CD4-positive, alpha-beta T cell treated with Interleukin-15 for 4 hours (primary cell): ENCODE data around the gene GKN2.

Experiments
- DNase-seq: peaks from one replicate; pipeline ENCODE4 v3.0.0-alpha.2; 2020; ENCODE audit warnings: low spot score

GKN2 gene, protein sequence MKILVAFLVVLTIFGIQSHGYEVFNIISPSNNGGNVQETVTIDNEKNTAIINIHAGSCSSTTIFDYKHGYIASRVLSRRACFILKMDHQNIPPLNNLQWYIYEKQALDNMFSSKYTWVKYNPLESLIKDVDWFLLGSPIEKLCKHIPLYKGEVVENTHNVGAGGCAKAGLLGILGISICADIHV

DNA sequence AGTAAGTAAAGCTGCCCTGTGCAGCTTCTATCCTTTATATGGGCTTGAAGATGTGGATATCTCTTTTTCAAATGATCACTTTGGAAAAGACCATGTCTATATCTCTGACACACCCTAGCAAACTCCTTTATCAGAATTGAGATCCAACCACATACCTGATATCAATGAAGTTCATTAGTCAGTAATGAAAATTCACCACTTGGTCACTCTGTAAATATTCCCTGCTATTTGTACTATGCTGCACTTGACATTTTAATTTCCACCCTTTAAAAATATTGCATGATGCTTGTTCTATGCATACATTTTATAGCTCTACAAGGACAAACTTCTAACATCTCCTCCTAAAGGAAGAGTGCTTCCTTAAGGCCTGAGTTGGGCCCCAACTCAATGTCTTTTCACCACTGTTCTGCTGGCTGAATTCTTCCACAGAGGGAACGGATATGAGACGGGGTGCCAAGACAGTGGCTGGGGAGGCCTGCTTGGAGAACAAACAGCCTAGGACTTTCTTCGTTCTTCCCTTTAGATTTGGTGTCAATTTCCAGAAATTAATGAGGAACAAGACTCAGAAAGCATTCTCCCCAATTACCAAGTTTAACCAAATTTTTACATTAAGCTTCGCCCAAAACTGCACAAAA lies at the start of gene GKN2:
GKN2 (minus strand) TSS at position 7 of the 635 bp plus-strand sequence. CDS start 32 bp downstream, outside the sequence.
- no peak for DNase-seq

DNA sequence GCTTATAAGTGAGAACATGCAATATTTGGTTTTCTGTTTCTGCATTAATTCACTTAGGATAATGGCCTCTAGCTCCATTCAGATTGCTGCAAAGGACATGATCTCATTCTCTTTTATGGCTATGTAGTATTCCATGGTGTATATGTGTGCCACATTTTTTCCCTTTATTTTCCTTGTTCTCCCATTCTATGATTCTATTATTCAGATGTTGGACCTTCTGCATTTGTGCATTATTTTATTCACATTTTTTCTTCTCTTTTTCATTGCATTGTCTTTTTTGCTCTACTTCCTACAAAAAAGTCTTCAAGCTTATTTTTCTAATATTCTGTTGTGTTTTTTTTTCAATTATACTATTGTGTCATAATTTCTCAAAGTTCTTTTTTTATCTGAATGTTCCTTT lies 49.2 kb upstream of the GKN2 start:
- no peak for DNase-seq

DNA sequence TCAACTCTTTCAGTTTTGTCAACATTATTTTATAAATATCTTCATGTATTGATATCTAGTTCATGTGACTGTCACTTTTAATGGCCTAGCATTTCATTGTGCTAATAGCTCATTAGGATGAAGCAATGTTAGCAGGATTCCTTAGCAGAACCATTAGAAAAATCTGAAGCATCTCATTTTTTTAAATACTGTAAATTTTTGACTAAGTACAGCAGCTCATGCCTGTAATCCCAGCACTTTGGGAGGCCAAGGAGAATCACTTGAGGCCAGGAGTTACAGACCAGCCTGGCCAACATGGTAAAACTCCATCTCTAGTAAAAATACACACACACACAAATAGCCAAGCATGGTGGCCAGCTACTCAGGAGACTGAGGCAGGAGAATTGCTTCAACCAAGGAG lies 44.7 kb upstream of the GKN2 start:
- DNase-seq = no peak

DNA sequence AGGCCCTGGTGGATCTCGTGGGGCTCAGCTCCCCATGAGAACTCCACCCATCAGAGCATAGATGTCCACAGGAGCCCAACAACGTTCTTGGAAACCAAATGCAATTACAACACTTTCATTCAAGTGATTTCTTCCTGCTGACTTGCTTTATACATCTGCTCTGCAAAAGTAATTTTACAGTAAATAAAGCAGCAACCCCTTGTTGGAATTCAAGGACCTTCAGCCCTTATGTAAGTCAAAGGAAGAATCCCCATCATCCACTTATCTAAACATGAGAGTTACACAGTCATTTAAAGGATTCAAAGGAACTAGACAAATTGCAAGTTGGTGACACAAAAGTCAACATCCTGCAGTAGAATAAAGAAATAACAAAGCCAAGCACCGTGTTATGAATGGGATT lies 43.2 kb upstream of the GKN2 start:
- no peak for DNase-seq

DNA sequence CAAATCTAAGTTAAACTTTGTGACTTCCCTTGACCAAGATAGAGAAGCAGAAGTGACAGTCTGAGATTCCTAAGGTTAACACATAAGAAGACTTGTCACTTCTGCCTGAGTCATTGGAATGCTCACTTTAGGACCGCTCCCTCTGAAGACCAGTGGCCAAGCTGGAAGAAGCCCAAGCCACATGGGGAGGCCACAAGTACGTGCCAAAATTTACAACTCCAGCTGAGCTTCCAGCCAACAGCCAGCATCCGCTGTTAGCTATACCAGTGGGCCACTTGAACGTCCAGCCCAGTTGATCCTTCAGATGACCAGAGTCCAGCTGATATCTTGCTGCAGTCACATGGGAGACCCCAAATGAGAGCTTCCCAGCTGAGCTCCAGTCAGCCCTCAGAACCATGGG lies 42.2 kb upstream of the GKN2 start:
- no peak for DNase-seq

DNA sequence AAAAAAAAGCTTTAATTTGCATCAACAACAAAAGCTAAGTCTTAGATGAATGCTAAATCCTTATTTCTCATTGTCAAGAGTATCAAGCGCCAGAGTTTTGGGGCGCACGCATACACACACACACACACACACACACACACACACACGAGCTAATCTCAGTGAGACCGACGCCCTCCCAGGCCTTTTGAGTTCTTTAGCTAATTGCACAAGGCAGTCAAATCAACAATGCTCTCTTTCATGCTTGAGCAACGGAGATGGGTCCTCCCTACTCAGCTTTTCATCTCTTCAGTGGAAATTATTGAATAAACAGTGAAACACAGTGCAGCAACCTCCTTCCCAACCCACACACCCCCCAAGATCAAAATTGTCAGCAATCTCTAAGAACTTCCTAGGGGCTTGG lies 41.0 kb upstream of the GKN2 start:
- DNase-seq = no peak

DNA sequence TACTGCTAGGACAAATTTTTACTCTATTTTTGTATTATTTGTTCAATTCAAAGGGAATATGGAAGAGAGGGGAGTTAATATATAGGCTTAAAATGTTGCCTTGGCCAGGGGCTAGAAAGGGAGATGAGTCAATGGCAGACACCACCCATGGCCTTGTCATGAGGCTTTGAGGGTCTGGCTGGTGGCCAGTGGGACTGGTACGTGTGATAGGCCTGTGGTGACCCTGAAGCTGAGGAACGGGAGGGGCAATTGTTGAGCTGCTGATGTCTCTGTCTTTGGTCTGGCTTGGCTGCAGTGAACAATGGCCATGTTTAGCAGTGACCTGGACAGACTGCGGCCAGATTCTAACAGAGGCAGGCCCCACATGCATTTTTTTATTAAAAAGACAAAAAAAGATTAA lies 40.2 kb upstream of the GKN2 start:
- DNase-seq = no peak

DNA sequence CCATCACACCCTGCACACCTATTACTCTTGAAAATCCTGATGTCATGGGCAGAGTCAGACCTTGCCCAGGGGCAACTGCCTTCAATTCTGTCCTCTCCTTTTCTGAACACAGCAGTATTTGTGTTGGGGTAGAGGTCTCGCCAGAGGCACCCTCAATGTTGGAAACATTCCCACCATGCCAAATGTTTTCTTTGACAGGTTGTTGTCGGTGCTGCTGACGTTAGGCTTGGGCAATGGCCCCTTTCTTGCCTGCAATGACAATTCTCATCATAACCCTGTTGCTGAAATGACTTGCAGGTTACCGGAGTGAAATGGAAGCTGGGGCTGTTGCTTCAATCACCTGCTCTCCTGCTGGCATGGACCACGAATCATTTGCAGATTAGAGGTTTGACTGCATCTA lies 39.6 kb upstream of the GKN2 start:
- no peak for DNase-seq

DNA sequence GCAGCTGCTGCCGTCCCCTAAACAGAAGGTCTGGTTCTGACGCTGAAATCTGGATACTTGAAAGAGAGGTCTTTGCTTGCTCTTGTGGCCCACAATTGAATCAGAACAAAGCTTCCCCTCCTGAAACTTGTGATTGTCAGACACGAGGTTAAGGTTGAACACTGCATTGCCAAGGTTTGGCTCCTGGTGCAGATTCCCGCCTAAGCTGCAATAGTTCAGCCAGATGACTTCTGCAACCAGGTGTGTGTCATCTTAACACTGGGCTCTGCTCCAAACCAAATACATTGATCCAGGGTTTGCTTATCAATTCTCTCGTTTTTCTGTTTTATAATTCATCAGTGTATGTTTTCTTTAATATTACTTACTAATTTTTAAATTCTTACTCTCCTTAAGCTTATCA lies 36.3 kb upstream of the GKN2 start:
- no peak for DNase-seq

DNA sequence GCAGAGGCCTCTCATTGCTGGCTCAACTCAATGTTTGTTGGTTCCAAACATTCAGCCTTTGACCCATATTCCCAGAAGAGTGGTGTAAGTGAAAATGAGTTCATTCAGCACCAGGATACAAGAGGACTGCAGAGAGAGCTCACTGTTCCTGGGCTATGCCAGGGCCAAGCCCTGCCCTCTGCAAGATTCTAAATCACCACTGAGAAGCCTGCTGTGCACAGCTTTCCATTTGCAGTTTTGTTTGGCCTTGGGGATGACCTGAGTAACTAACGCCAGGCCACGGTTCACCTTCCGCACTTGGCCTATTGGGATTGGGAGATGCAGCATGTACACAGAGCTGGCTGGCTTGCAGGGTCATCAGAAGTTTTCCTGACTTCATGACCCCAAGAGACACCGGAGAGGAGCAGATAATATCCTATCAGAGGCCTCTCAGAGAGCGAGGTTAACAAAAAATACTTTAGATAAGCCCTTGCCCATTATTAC lies 34.4 kb upstream of the GKN2 start:
- no peak for DNase-seq

DNA sequence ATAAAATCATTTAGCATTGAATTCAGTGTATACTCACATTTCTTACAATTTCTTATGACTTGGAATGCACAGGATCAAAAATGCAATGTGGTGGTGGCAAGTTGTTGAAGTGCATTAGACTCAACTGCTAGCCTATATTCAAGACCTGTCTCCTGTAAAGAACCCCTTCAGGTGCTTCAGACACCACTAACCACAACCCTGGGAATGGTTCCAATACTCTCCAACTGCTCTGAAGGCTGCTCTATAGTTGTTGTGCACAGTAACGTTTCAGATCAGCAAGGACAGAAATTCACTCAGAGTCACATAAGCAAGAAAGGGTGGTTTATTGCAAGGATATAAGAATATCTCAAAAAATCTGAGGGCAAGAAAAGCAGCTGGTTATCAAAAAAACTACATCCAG lies 28.3 kb upstream of the GKN2 start:
- no peak for DNase-seq

DNA sequence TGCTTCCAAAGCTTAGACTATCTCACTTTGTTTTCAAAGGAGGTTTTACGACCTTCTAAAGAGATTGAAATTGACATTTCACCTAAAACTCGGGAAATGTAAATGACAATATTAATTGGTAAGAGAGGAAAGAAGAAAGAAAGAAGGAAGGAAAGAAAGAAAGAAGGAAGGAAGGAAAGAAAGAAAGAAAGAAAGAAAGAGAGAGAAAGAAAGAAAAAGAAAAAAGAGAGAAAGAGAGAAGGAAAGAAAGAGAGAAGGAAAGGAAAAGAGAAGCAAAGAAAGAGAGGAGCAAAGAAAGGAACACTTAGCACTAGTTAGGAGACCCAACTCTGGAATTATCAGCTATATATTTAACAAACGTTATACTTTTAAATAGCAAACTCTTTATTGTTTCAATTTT lies 25.4 kb upstream of the GKN2 start:
- DNase-seq = no peak

DNA sequence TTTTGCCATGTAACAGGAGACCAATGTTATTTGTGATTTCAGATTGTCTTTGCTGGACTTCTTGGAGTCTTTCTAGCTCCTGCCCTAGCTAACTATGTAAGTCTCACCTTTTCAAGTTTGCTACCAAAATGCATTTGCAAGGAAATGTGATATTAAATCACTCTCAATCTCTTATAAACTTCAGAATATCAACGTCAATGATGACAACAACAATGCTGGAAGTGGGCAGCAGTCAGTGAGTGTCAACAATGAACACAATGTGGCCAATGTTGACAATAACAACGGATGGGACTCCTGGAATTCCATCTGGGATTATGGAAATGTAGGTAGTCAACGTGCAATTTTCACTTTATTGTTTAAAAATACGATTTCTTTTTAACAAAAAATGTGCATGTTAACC lies 24.8 kb upstream of the GKN2 start:
- DNase-seq = no peak

DNA sequence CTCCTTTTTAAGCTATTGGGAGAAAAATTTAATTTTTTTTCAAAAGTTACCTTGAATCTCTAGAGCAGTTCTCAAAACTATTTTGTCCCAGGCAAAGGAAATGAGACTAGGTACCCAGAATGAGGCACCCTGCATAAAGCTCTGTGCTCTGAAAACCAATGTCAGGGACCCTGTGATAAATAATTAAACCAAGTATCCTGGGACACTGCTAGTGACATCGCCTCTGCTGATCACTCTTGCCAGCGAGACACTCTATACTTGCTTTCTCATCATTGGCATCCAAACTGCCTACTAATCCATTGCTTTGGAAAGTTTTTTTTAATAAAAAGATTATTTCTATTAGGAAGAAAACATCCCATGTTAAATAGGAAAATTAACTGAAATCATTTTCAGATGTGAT lies 23.2 kb upstream of the GKN2 start:
- DNase-seq = no peak

DNA sequence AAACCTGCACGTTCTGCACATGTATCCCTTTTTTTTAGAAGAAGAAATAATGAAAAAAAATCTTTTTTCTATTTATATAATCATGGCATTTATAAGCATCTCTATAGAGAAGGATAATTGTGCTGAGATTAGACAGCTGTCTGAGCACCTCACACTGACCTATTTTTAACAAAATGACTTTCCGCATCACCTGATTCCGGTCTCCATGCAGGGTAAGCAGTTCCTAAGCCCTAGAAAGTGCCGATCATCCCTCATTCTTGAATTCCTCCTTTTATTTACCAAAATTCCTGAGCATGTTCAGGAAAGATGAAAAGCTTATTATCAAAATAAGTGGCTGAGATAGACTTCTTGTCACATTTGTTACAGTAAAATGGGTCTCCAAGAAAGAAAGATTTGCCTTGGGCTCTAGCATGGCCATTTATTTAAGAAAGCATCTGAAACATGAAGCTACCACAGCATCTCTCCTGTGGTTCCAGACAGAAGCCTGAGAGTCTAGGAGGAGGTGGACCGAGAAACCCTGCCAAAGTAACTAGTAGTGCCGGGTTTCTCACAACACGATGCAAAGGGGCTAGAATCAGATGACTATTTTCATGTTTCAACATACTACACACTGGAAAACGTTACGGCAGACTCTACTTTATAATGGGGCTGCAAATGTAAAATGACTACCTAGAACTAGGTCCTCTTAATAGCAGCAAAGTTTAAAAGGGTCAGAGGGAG lies 22.4 kb upstream of the GKN2 start:
- DNase-seq = no peak

DNA sequence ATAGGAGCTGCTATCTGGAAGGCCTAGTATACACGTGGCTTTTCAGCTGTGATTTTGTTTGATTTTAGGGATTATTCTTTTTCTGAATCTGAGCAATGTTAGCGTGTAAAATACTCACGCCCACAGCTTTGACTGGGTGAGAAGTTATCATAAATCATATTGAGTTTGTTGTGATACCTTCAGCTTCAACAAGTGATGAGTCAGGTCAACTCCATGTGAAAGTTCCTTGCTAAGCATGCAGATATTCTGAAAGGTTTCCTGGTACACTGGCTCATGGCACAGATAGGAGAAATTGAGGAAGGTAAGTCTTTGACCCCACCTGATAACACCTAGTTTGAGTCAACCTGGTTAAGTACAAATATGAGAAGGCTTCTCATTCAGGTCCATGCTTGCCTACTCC lies 21.6 kb upstream of the GKN2 start, which contains the start of gene GKN1:
GKN1 (plus strand) TSS at position 386 of the 400 bp plus-strand sequence. CDS start 42 bp downstream, outside the sequence.
- no peak for DNase-seq

DNA sequence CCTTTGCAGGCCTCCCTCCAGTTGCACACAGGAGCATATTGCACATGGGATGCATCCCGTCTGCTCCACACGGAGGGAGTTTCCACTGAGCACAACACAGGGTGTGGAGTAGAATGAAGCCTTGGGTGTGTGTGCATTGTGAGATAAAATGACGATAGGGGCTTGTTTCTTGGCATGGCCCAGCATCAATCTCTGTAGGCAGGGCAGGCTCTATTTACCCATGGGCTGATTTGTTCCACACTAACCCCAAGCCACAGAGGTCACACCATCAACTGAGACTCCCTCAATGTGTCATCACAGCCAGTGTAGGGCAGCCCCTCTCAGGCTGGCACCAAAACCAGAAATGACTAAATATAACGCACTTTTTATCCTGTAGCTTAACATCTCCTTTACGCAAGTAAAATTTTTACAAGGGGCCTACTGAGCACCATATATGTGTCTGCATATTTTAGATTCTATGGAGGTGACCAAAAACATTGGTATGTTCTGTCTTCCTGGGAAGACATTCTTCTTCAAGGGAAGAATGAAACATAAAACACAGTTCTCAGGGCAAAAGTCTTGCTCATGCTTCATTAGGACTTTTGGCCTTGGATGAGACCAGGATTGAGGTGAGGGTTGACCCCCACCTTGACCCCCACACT lies 19.0 kb upstream of the GKN2 start:
- DNase-seq = no peak

DNA sequence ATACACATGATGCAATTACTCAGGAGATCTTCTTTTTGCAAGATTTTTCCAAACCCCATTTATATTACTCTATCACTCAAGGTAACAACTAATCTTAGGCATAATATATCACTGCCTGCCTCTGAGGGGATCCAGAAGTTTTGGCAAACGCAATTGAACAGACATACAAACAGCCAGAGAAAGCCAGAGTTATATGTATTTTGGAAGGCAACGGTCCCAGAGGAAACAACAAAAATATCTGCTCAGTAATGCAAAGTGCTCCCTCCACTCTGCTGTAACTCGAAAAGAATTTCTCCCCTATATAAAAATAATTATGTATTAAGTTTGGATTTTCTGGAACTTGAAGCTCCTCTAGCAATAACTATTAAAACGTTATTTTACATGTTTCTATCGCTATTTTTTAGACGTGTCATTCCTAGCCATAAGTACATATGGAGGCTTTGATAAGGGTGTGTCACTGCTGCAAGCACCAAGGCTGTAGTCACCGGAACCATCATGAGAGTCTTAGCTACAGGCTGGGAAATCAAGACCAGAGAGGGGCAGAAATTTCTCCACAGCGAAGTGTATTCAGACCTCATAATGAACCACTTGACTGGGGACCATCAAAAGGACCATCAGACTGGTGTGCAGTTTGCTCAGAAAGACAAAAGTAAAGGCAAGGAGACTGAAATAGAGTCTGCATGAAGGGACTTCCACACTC lies 18.0 kb upstream of the GKN2 start:
- no peak for DNase-seq

DNA sequence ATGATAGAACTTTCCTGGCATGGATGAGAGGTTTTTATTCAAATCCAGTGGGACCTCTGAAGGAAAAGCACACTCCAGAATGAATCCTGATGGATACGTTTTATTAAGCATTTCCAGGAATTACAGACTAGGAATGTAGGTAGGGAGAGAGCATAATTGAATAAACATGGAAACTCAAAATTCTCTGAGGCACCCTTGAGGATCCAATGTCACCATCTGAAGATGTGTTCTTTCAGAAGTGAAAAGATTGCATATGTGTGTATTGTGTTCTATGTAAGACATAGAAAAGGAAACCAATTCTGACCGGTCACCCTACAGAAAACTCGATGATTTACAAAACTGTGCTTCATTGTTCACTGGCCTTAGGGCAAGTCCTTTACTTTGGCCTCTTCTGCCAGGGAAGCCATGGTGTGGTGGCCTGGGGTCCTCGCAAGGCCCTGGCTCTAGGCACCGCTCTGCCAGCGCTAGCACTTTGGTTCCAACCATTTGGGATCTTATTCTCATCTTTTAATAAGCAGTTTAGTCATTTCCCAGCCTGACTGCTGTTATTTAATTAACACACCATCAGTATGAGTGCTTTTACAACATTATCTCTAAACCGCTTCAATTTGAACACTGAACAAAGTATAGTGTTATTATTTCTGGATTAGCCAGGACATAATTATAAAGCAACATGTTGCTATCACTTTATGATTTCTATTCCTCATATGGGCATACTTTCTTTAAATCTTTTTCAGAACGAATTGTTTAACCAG lies 17.2 kb upstream of the GKN2 start:
- DNase-seq = no peak

DNA sequence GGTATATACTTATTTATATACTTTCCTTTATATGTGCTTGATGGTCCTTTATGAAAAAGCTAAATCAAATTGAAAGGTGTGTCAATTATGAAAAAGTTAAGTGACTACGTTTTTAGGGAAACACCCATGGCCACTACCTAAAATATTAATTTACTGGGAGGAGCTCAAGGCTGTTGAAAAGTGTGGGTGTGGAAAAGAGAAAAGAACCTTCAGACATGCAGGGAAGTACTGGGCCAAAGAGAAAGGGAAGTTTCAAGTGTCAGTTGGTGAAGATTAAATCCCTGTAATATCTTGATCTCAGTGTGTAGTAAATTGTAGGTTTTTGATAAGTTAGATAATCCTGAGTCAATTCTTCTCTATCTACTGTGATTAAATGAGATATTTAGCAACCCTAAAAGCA lies 15.5 kb upstream of the GKN2 start:
- no peak for DNase-seq

DNA sequence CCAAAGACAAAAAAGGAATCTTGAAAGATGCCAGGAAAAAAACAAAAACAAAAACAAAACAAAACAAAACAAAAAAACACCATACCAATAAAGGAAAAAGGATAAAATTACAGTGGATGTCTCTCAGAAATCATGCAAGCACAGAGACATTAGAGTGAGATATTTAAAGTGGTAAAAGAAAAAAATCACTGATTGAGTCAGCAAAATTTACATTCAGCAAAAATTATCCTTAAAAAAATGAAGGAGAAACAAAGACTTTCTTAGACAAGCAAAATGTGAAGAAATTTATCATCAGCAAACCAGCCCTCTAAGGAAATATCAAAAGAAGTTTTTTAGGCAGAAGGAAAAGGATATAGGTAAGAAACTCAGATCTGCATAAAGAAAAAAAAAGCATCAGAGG lies 11.6 kb upstream of the GKN2 start:
- DNase-seq = no peak

DNA sequence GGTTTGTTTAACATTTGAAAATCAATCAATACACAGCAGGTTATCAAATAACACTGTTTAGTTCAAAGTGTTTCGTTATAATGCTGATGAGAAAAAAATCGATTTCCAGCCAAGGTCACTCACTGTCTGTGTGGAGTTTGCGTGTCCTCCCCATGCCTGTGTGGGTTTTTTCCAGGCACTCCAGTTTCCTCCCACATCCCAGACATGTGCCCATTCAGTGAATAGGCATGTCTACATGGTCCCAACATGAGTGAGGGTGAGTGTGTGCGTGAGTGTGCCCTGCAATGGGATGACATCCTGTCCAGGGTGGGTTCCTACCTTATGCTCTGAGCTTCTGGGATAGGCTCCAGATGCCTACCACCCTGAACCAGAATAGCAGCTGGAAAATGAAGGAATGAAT lies 8.7 kb upstream of the GKN2 start:
- DNase-seq = no peak
